Motor neuron (in vitro differentiated cells): ENCODE measurements around the gene P2RY2. TPM values are rescaled to one million over a fixed set of nuclear protein-coding genes. Genes with fewer than 3 reads are reported as not detected.

Experiments
- ATAC-seq, 8 experiments: fragments of 200-7000 bp; cut with Tn5 transposase; replicated peaks in 6 of 8; 2 replicates each; pipeline ENCODE4 v1.8.0; 2021; ENCODE audit warnings: mild to moderate bottlenecking in 8 of 8, moderate library complexity in 8 of 8
- H3K27ac ChIP-seq, 2 donors: fragments of 250-450 bp; sonication (Bioruptor Pico); 2 replicates each; pipeline ENCODE4 v1.9.0; 2021; ENCODE audit warnings: antibody characterized with exemption in 2 of 2, mild to moderate bottlenecking in 2 of 2, moderate library complexity in 1 of 2
- H3K4me1 ChIP-seq, 2 donors: fragments of 250-450 bp; sonication (Bioruptor Pico); replicated peaks in 1 of 2; 2 replicates each; pipeline ENCODE4 v1.6.1; 2021; ENCODE audit warnings: antibody characterized with exemption in 2 of 2, mild to moderate bottlenecking in 2 of 2, moderate library complexity in 1 of 2
- H3K4me3 ChIP-seq, 5 donors: fragments of 250-450 bp; sonication (Bioruptor Pico); 2 replicates each; pipeline ENCODE4 v1.9.0; 2021; ENCODE audit warnings: antibody characterized with exemption in 5 of 5, mild to moderate bottlenecking in 5 of 5, moderate library complexity in 4 of 5
- WGBS, 10 experiments: fragments of 450-650 bp; shearing (Covaris generic); methylation state at CpG; one replicate each; pipeline ENCODE4 v1.0.0; 2022; 5-methylcytosine and 5-hydroxymethylcytosine counted together
- in situ Hi-C, 9 experiments: fragments of 400-800 bp; cut with MboI; loops; one replicate each; pipeline ENCODE4 v1.15.0; 2021; ENCODE audit warnings: low sequenced_read_pairs in 9 of 9, low pct_unique_long_range_greater_than_20kb in 2 of 9; ENCODE audit not compliant: unreplicated experiment in 9 of 9
- total RNA-seq, 8 experiments: library from RNA; unstranded; fragments of 300-600 nt; gene quantifications; 2 replicates each; pipeline versions ENCODE4 v1.2.3 to v1.2.4, GENCODE V29; 2022

P2RY2 gene
- total RNA-seq, 8 experiments from 2014 or later: 0.05 to 3.6 (median 0.14) TPM; not detected in 1

- Histone ChIP-seq H3K27ac (no peak overlapping the region), H3K4me1 (peaks cover 4 to 11% of the 10 kb centered on the region in 2 donors), H3K4me3 (no peak overlapping the region)
- ATAC-seq: peak; percentile 89 to 99 (median 94)
- in situ Hi-C loops: no loop called here
Observed at GRCh38 chr11:73200256-73200655, 17.8 kb upstream of the P2RY2 start.

- 24 to 88% (median 81%) methylated on average over 1 to 5 of the region's 6 CpGs; no CpG with 5 or more reads in 6 of the 10 experiments for WGBS, 10 experiments
- ATAC-seq: peak in 2 of 8 experiments; percentile 6 to 33
Observed at GRCh38 chr11:73201249-73201648, 16.8 kb upstream of the P2RY2 start.

GRCh38 chr11:73201888-73202780, 15.9 kb upstream of the P2RY2 start:
- Histone ChIP-seq H3K27ac (no peak overlapping the region), H3K4me3 (no peak overlapping the region), H3K4me1 (peaks cover 10 to 13% of the 10 kb centered on the region in 2 donors)
- ATAC-seq: no peak
- 58 to 100% (median 100%) methylated on average over 2 to 7 of the region's 8 CpGs; no CpG with 5 or more reads in 3 of the 10 experiments for WGBS, 10 experiments
- in situ Hi-C loops: no loop called here

More at GRCh38 chr11:73201249-73201648, 16.8 kb upstream of the P2RY2 start:
- Histone ChIP-seq H3K27ac (no peak overlapping the region), H3K4me3 (no peak overlapping the region), H3K4me1 (peaks cover 5 to 11% of the 10 kb centered on the region in 2 donors)
- in situ Hi-C loops: no loop called here

GRCh38 chr11:73203322-73203721, 14.8 kb upstream of the P2RY2 start:
- ATAC-seq: no peak
- Histone ChIP-seq H3K4me3 (no peak overlapping the region), H3K4me1 (peaks cover 10 to 13% of the 10 kb centered on the region in 2 donors), H3K27ac (no peak overlapping the region)
- in situ Hi-C loops: no loop called here
- 60 to 100% (median 87%) methylated on average over 1 to 6 of the region's 6 CpGs; no CpG with 5 or more reads in 1 of the 10 experiments for WGBS, 10 experiments

GRCh38 chr11:73203790-73204189, 14.3 kb upstream of the P2RY2 start:
- 45 to 100% (median 78%) methylated on average over 2 to 4 of the region's 4 CpGs; no CpG with 5 or more reads in 6 of the 10 experiments for WGBS, 10 experiments
- in situ Hi-C loops: no loop called here
- Histone ChIP-seq H3K4me1 (peaks cover 5 to 9% of the 10 kb centered on the region in 2 donors), H3K27ac (no peak overlapping the region), H3K4me3 (no peak overlapping the region)
- ATAC-seq: no peak

- ATAC-seq: no peak
- Histone ChIP-seq H3K4me1 (peaks cover 5 to 9% of the 10 kb centered on the region in 2 donors), H3K27ac (no peak overlapping the region), H3K4me3 (no peak overlapping the region)
- 0 to 100% (median 85%) methylated on average over 1 to 5 of the region's 8 CpGs; no CpG with 5 or more reads in 5 of the 10 experiments for WGBS, 10 experiments
- in situ Hi-C loops: no loop called here
Observed at GRCh38 chr11:73204711-73205121, 13.4 kb upstream of the P2RY2 start.

- in situ Hi-C loops: no loop called here
- H3K4me3 ChIP-seq: no peak overlapping the region
- WGBS, 10 experiments: 17 to 100% (median 63%) methylated on average over 1 to 4 of the region's 5 CpGs
- peak in 2 of 8 experiments; percentile 53 to 65 for ATAC-seq
- no peak overlapping the region for H3K27ac ChIP-seq
- peaks cover 3 to 5% of the 10 kb centered on the region in 2 donors for H3K4me1 ChIP-seq
Observed at GRCh38 chr11:73205661-73206343, 12.3 kb upstream of the P2RY2 start.

GRCh38 chr11:73206801-73207200, 11.3 kb upstream of the P2RY2 start:
- Histone ChIP-seq H3K27ac (no peak overlapping the region), H3K4me1 (peaks cover 3 to 5% of the 10 kb centered on the region in 2 donors), H3K4me3 (no peak overlapping the region)
- WGBS, 10 experiments: 20 to 100% (median 73%) methylated on average over 1 to 2 of the region's 2 CpGs; no CpG with 5 or more reads in 3 of the 10 experiments
- peak in 2 of 8 experiments; percentile 27 to 83 for ATAC-seq
- in situ Hi-C loops: no loop called here

- in situ Hi-C loops: no loop called here
- WGBS, 10 experiments: 83 to 100% (median 91%) methylated on average over 1 to 2 of the region's 2 CpGs; no CpG with 5 or more reads in 2 of the 10 experiments
- Histone ChIP-seq H3K27ac (no peak overlapping the region), H3K4me3 (no peak overlapping the region), H3K4me1 (peaks cover 5 to 13% of the 10 kb centered on the region in 2 donors)
- no peak for ATAC-seq
Observed at GRCh38 chr11:73209892-73210291, 8.2 kb upstream of the P2RY2 start.

- ATAC-seq: no peak
- peaks cover 5 to 13% of the 10 kb centered on the region in 2 donors for H3K4me1 ChIP-seq
- WGBS, 10 experiments: 41 to 100% (median 87%) methylated on average over 3 to 4 of the region's 4 CpGs; no CpG with 5 or more reads in 1 of the 10 experiments
- no peak overlapping the region for H3K4me3 ChIP-seq
- H3K27ac ChIP-seq: no peak overlapping the region
- in situ Hi-C loops: no loop called here
Observed at GRCh38 chr11:73210916-73211667, 7.0 kb upstream of the P2RY2 start.

- peaks cover 0 to 11% of the 10 kb centered on the region in 2 donors for H3K4me1 ChIP-seq
- 54 to 100% (median 79%) methylated on average over 1 to 6 of the region's 8 CpGs for WGBS, 10 experiments
- in situ Hi-C loops: no loop called here
- H3K4me3 ChIP-seq: no peak overlapping the region
- H3K27ac ChIP-seq: no peak overlapping the region
- peak in 4 of 8 experiments; percentile 9 to 51 (median 34) for ATAC-seq
Observed at GRCh38 chr11:73213196-73214143, 4.6 kb upstream of the P2RY2 start.
